Bronchial epithelial cell (primary cell): Measurements from ENCODE around the gene SGK1. TPM values are rescaled to one million over a fixed set of nuclear protein-coding genes. Genes with fewer than 3 reads are reported as not detected.

Experiments
- DNase-seq: peaks from one replicate; pipeline ENCODE4 v3.0.0-alpha.2; 2010; ENCODE audit warnings: low read depth
- FAIRE-seq: peaks from 2 replicates; lab custom pipeline; 2011; peaks lifted over from hg19 to GRCh38; lab: Jason Lieb, UNC
- H3K27me3 ChIP-seq: 2 replicates; pipeline ENCODE4 v1.5.1; 2011; ENCODE audit warnings: low read length; ENCODE audit not compliant: control insufficient read depth, insufficient read depth
- H3K36me3 ChIP-seq: 2 replicates; pipeline ENCODE4 v1.5.1; 2011; ENCODE audit warnings: low read length; ENCODE audit not compliant: control insufficient read depth, insufficient read depth
- H3K4me3 ChIP-seq: 2 replicates; pipeline ENCODE4 v1.5.1; 2011; ENCODE audit warnings: mild to moderate bottlenecking, low read depth, low read length, control low read depth
- CTCF ChIP-seq: IDR thresholded peaks from 2 replicates; pipeline ENCODE4 v1.5.1; 2011; ENCODE audit warnings: mild to moderate bottlenecking, moderate library complexity, low read length, control low read depth, inconsistent platforms; ENCODE audit not compliant: insufficient read depth, severe bottlenecking
- total RNA-seq: library from RNA; depleted of rRNA; stranded (reverse); fragments of >200 nt; gene quantifications from 2 replicates; pipeline ENCODE4 v1.2.1, GENCODE V29; 2014

SGK1 gene
- total RNA-seq, 1 donor from 2014 or later: 13.4 TPM

GRCh38 chr6:134119486-134119885 is 198.4 kb downstream of the SGK1 start:
- Histone ChIP-seq H3K27me3 (peaks cover 8% of the 10 kb centered on the region), H3K36me3 (no peaks in the 10 kb centered on the region), H3K4me3 (no peak overlapping the region)
- TF ChIP-seq CTCF: no peak
- FAIRE-seq (no peak), DNase-seq (no peak)
